Prostate gland (tissue), 2 donors: Measurements from ENCODE around the gene PPFIA1. TPM values are rescaled to one million over a fixed set of nuclear protein-coding genes. Genes with fewer than 3 reads are reported as not detected.

Experiments
- DNase-seq: peaks from one replicate; pipeline ENCODE4 v3.0.0-alpha.2; 2019; ENCODE audit warnings: low spot score
- H3K27ac ChIP-seq, 2 donors: fragments of 200-600 bp; sonication (generic); 2 replicates each; pipeline ENCODE4 v1.5.1; 2017 to 2019
- H3K27me3 ChIP-seq: fragments of 200-600 bp; sonication (generic); replicated peaks from 2 replicates; pipeline ENCODE4 v1.5.1; 2019; ENCODE audit not compliant: insufficient read depth
- H3K36me3 ChIP-seq, 2 donors: fragments of 200-600 bp; sonication (generic); 1 replicate in 1 of 2; 2 replicates in 1 of 2; pipeline versions ENCODE4 v1.5.1 to v1.8.1; 2017 to 2019
- H3K4me1 ChIP-seq: fragments of 200-600 bp; sonication (generic); replicated peaks from 2 replicates; pipeline ENCODE4 v1.5.1; 2019
- H3K4me3 ChIP-seq, 2 donors: fragments of 200-600 bp; sonication (generic); 2 replicates each; pipeline ENCODE4 v1.5.1; 2017 to 2019
- H3K9me3 ChIP-seq: fragments of 200-600 bp; sonication (generic); 2 replicates; pipeline ENCODE4 v1.5.1; 2017
- POLR2A ChIP-seq: fragments of 450-650 bp; IDR thresholded peaks from one replicate; pipeline ENCODE4 v1.6.1; 2016; ENCODE audit warnings: antibody characterized with exemption, mild to moderate bottlenecking
- POLR2AphosphoS5 ChIP-seq: sonication (generic); formaldehyde crosslinking; IDR thresholded peaks from one replicate; pipeline ENCODE4 v1.6.1; 2017; ENCODE audit warnings: antibody characterized with exemption
- WGBS: methylation state at CpG from one replicate; pipeline ENCODE4 v1.1.5; 2018; 5-methylcytosine and 5-hydroxymethylcytosine counted together
- intact Hi-C: fragments of 100-400 bp; cut with DNase I; formaldehyde crosslinking; loops from one replicate; pipeline ENCODE4 v1.14.2; 2022
- total RNA-seq, 2 donors: library from RNA; depleted of rRNA; stranded (reverse); fragments of >200 nt; gene quantifications; one replicate each; pipeline ENCODE4 v1.1.0, GENCODE V29; 2016
- TF ChIP-seq, protein P1 (sequence below), 4 experiments: fragments of 200-600 bp in 2 of 4; fragments of 450-650 bp in 2 of 4; sonication (generic) in 2 of 4; IDR thresholded peaks; 1 replicate in 3 of 4; 2 replicates in 1 of 4; pipeline ENCODE4 v1.5.1; 2016 to 2019; ENCODE audit warnings: antibody characterized with exemption in 4 of 4, mild to moderate bottlenecking in 2 of 4, moderate library complexity in 2 of 4

PPFIA1 gene
- total RNA-seq, 2 donors from 2014 or later = 29.1 to 61.8 TPM

- Histone ChIP-seq H3K4me3 (no peak overlapping the region), H3K27me3 (no peaks in the 10 kb centered on the region), H3K9me3 (no peaks in the 10 kb centered on the region), H3K27ac (no peak overlapping the region), H3K4me1 (no peaks in the 10 kb centered on the region), H3K36me3 (no peaks in the 10 kb centered on the region)
- no peak for DNase-seq
- TF ChIP-seq POLR2AphosphoS5 = no peak
- TF ChIP-seq, protein P1, sequence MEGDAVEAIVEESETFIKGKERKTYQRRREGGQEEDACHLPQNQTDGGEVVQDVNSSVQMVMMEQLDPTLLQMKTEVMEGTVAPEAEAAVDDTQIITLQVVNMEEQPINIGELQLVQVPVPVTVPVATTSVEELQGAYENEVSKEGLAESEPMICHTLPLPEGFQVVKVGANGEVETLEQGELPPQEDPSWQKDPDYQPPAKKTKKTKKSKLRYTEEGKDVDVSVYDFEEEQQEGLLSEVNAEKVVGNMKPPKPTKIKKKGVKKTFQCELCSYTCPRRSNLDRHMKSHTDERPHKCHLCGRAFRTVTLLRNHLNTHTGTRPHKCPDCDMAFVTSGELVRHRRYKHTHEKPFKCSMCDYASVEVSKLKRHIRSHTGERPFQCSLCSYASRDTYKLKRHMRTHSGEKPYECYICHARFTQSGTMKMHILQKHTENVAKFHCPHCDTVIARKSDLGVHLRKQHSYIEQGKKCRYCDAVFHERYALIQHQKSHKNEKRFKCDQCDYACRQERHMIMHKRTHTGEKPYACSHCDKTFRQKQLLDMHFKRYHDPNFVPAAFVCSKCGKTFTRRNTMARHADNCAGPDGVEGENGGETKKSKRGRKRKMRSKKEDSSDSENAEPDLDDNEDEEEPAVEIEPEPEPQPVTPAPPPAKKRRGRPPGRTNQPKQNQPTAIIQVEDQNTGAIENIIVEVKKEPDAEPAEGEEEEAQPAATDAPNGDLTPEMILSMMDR (IDR thresholded peaks at IDR 0.05) = no peak
- no peak for TF ChIP-seq POLR2A
- intact Hi-C loops = no loop called here
- WGBS = 81% methylated on average over 10 of the region's 10 CpGs
These were observed 44.2 kb downstream of the PPFIA1 start for GRCh38 chr11:70314730-70315129.

- no peak for DNase-seq
- Histone ChIP-seq H3K36me3 (no peaks in the 10 kb centered on the region), H3K4me1 (no peaks in the 10 kb centered on the region), H3K27me3 (no peaks in the 10 kb centered on the region), H3K4me3 (no peak overlapping the region), H3K9me3 (no peaks in the 10 kb centered on the region), H3K27ac (no peak overlapping the region)
- 92% methylated on average over 4 of the region's 4 CpGs for WGBS
- no peak for TF ChIP-seq POLR2AphosphoS5
- TF ChIP-seq, protein P1 (IDR thresholded peaks at IDR 0.05) = no peak
- TF ChIP-seq POLR2A = no peak
- intact Hi-C loops = no loop called here
These were observed 45.2 kb downstream of the PPFIA1 start for GRCh38 chr11:70315716-70316115.

DNA sequence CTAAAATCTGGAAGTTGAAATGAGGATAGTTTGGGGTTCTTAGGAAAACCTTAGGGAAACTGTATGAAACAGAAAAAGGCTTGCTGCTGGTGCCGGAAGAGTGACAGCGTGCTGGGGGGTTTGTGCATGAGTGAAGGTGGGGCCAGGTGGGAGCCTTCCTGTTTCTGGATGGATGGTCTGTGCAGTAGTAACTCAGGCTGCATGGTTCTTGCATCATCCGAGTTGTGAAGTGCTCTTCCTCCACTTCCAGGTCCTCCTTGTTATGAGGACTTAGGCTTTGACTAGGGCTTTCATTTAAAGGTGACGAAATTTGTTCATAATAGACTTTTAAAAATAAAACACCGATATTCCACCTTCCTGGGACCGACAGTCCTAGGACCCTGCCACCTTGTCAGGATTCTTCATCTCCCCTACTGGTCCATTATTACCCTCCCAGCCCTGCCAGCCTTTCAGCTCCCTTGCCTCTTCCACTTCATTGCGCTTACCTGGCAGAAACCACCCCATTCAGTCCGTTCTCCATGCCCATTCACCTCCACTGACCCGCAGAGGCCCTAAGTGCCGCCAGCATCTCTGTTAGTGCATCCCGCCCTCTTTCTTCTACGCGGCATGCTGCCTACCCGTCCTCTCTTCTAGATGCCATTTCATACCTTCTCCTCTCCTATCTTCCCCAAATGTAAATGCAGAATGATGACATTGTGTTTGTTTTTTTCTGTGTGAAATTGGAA is 47.3 kb downstream of the PPFIA1 start:
- H3K27ac ChIP-seq = no peak overlapping the region
- no peaks in the 10 kb centered on the region for H3K4me1 ChIP-seq
- H3K9me3 ChIP-seq = no peaks in the 10 kb centered on the region
- no peak for DNase-seq
- no peaks in the 10 kb centered on the region for H3K27me3 ChIP-seq
- intact Hi-C loops = no loop called here
- WGBS = 94% methylated on average over 14 of the region's 14 CpGs
- no peaks in the 10 kb centered on the region for H3K36me3 ChIP-seq
- H3K4me3 ChIP-seq = no peak overlapping the region
- TF ChIP-seq, protein P1 (IDR thresholded peaks at IDR 0.05) = no peak
- TF ChIP-seq POLR2A = no peak
- no peak for TF ChIP-seq POLR2AphosphoS5

DNA sequence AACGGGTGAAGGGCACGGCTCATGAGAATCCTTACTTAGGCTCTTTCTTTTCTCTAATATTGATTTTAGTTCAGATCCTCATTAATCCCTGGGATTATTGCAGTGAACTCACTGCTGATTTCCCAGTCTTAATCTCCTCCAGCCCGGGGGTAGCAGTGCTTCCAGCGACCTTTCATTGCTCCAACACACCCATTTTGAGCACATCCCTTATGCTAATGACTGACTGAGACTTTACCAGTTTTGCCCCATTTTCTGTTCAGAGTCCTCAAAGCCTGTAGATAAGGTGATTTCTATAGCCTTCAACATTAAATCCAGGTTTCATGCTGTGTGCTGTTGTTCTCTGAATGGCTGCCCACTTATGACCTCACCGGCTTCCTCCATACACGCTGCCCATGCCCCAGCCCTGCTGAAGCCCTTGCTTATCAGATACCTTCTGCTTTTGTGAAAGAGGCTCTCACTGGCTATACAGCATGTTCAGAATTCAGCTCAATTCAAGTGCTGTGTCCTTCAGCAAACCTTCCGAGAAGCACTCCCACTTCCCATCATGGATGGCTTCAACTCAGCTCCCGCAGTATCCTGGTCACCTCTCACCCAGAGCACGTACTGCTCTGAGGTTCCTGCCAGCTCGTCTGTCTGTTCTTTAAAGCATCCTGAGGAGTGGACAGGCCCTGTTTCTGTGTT is 49.0 kb downstream of the PPFIA1 start:
- TF ChIP-seq, protein P1 (IDR thresholded peaks at IDR 0.05) = no peak
- no peak for TF ChIP-seq POLR2AphosphoS5
- TF ChIP-seq POLR2A = no peak
- Histone ChIP-seq H3K9me3 (no peaks in the 10 kb centered on the region), H3K4me3 (no peak overlapping the region), H3K27ac (no peak overlapping the region), H3K27me3 (no peaks in the 10 kb centered on the region), H3K36me3 (no peaks in the 10 kb centered on the region), H3K4me1 (no peaks in the 10 kb centered on the region)
- DNase-seq = no peak
- intact Hi-C loops = loop anchor here (10.0 kb wide), 1 partner anchor 75 kb away; the partner anchor contains the start of gene CTTN
- WGBS = 84% methylated on average over 10 of the region's 10 CpGs
